IMR-90 (cell line): ENCODE measurements around the gene FBXW12. TPM values are rescaled to one million over a fixed set of nuclear protein-coding genes. Genes with fewer than 3 reads are reported as not detected.

Experiments
- ATAC-seq: fragments of 200-7000 bp; cut with Tn5 transposase; 2 replicates; pipeline ENCODE4 v1.9.1; 2020; ENCODE audit warnings: low read depth, mild to moderate bottlenecking, moderate library complexity
- BruUV-seq: library from RNA; stranded (reverse); fragments of 400-500 nt; replicated peaks from 2 replicates; lab custom pipeline; 2021; lab: Mats Ljungman, UMichigan
- CTCF ChIA-PET: fragments of 300-600 bp; formaldehyde crosslinking; extraction: SDS; loops from one replicate; lab custom pipeline; 2021; ENCODE audit warnings: antibody characterized with exemption; lab: Yijun Ruan, JAX
- POLR2A ChIA-PET: fragments of 300-600 bp; sonication (Branson Sonifier 250); formaldehyde crosslinking; loops from one replicate; lab custom pipeline; 2022; ENCODE audit warnings: antibody characterized with exemption; ENCODE audit not compliant: unreplicated experiment; lab: Charles Lee
- DNase-seq: peaks from one replicate; pipeline ENCODE4 v3.0.0; 2013
- H2AFZ ChIP-seq: replicated peaks from 2 replicates; pipeline ENCODE3; 2013; ENCODE audit warnings: low read length, mild to moderate bottlenecking; ENCODE audit not compliant: poor library complexity
- H2AK5ac ChIP-seq: 2 replicates; pipeline ENCODE4 v1.6.1; 2013; ENCODE audit warnings: low read depth, low read length, inconsistent platforms
- H2AK9ac ChIP-seq: replicated peaks from 2 replicates; pipeline ENCODE3; 2013; ENCODE audit warnings: mild to moderate bottlenecking, low read depth, low read length, moderate library complexity; ENCODE audit not compliant: poor library complexity
- H2BK120ac ChIP-seq: 2 replicates; pipeline ENCODE4 v1.6.1; 2013; ENCODE audit warnings: low read depth, low read length, inconsistent platforms
- H2BK15ac ChIP-seq: 3 replicates; pipeline ENCODE4 v1.6.1; 2013; ENCODE audit warnings: low read depth, low read length, inconsistent platforms
- H2BK20ac ChIP-seq: 2 replicates; pipeline ENCODE4 v1.6.1; 2013; ENCODE audit warnings: low read depth, mild to moderate bottlenecking, inconsistent platforms, low read length, moderate library complexity
- H2BK5ac ChIP-seq: 2 replicates; pipeline ENCODE4 v1.6.1; 2013; ENCODE audit warnings: mild to moderate bottlenecking, low read depth, low read length, inconsistent platforms; ENCODE audit not compliant: poor library complexity, severe bottlenecking
- H3K14ac ChIP-seq: replicated peaks from 2 replicates; pipeline ENCODE4 v1.6.1; 2013; ENCODE audit warnings: low read depth, low read length, inconsistent platforms
- H3K18ac ChIP-seq: 2 replicates; pipeline ENCODE4 v1.6.1; 2013; ENCODE audit warnings: low read depth, low read length, control low read depth
- H3K23ac ChIP-seq: 2 replicates; pipeline ENCODE4 v1.6.1; 2013; ENCODE audit warnings: low read depth, low read length, inconsistent platforms
- H3K27ac ChIP-seq: 2 replicates; pipeline ENCODE4 v1.5.1; 2013; ENCODE audit warnings: mild to moderate bottlenecking, control low read depth, low read length; ENCODE audit not compliant: insufficient read depth
- H3K27me3 ChIP-seq: 2 replicates; pipeline ENCODE4 v1.6.1; 2013; ENCODE audit warnings: low read length; ENCODE audit not compliant: control insufficient read depth, insufficient read depth
- H3K36me3 ChIP-seq: 2 replicates; pipeline ENCODE4 v1.6.1; 2013; ENCODE audit warnings: low read length, mixed read lengths; ENCODE audit not compliant: control insufficient read depth, insufficient read depth
- H3K4ac ChIP-seq: 2 replicates; pipeline ENCODE4 v1.6.1; 2013; ENCODE audit warnings: low read depth, low read length, inconsistent platforms
- H3K4me1 ChIP-seq: 2 replicates; pipeline ENCODE4 v1.6.1; 2013; ENCODE audit warnings: low read length, mixed read lengths; ENCODE audit not compliant: control insufficient read depth, insufficient read depth
- H3K4me2 ChIP-seq: 2 replicates; pipeline ENCODE4 v1.6.1; 2013; ENCODE audit warnings: low read depth, mild to moderate bottlenecking, control low read depth, low read length, moderate library complexity
- H3K4me3 ChIP-seq: 2 replicates; pipeline ENCODE4 v1.5.1; 2013; ENCODE audit warnings: low read depth, mild to moderate bottlenecking, control low read depth, low read length, moderate library complexity; ENCODE audit not compliant: insufficient read depth
- H3K56ac ChIP-seq: 2 replicates; pipeline ENCODE4 v1.6.1; 2013; ENCODE audit warnings: low read length, inconsistent platforms; ENCODE audit not compliant: insufficient read depth; ENCODE audit errors: extremely low read depth
- H3K79me1 ChIP-seq, 2 experiments: 2 replicates each; pipeline ENCODE4 v1.6.1; 2013; ENCODE audit warnings: low read length in 2 of 2, inconsistent platforms in 1 of 2, low read depth in 1 of 2
- H3K9ac ChIP-seq: 2 replicates; pipeline ENCODE4 v1.6.1; 2013; ENCODE audit warnings: low read depth, low read length, control low read depth
- H3K9me1 ChIP-seq: 2 replicates; pipeline ENCODE4 v1.6.1; 2013; ENCODE audit warnings: low read length, inconsistent platforms; ENCODE audit not compliant: insufficient read depth
- H3K9me3 ChIP-seq: 2 replicates; pipeline ENCODE4 v1.6.1; 2013; ENCODE audit warnings: low read length; ENCODE audit not compliant: control insufficient read depth, insufficient read depth
- H4K20me1 ChIP-seq: 2 replicates; pipeline ENCODE4 v1.6.1; 2013; ENCODE audit warnings: low read length, inconsistent platforms; ENCODE audit not compliant: insufficient read depth
- H4K5ac ChIP-seq: 2 replicates; pipeline ENCODE4 v1.6.1; 2013; ENCODE audit warnings: mild to moderate bottlenecking, low read depth, low read length, control low read depth
- H4K8ac ChIP-seq, 2 experiments: 2 replicates each; pipeline ENCODE4 v1.6.1; 2013; ENCODE audit warnings: low read depth in 2 of 2, low read length in 2 of 2, control low read depth in 1 of 2, inconsistent platforms in 1 of 2
- H4K91ac ChIP-seq: 2 replicates; pipeline ENCODE4 v1.6.1; 2013; ENCODE audit warnings: low read depth, low read length, inconsistent platforms; ENCODE audit not compliant: insufficient read depth
- RCOR1 ChIP-seq: IDR thresholded peaks from 2 replicates; pipeline ENCODE4 v1.6.1; 2012; ENCODE audit warnings: mild to moderate bottlenecking, low read length, improper control_type of control experiment; ENCODE audit not compliant: insufficient replicate concordance
- WGBS, 2 experiments: methylation state at CpG; one replicate each; pipeline versions ENCODE4 v1.1.5 to v1.1.7; 2013; ENCODE audit warnings: missing lambda C conversion rate in 2 of 2; ENCODE audit not compliant: insufficient read length in 1 of 2; ENCODE audit errors: extremely low coverage in 2 of 2; 5-methylcytosine and 5-hydroxymethylcytosine counted together
- dilution Hi-C: fragments of 300-500 bp; cut with HindIII; formaldehyde crosslinking; loops from one replicate; pipeline ENCODE4 v1.14.3; 2018; ENCODE audit warnings: low sequenced_read_pairs; ENCODE audit not compliant: unreplicated experiment
- in situ Hi-C: fragments of 300-500 bp; cut with MboI; formaldehyde crosslinking; loops from 3 replicates; pipeline ENCODE4 v1.14.3; 2019; ENCODE audit warnings: low sequenced_read_pairs, inconsistent platforms, mixed read lengths
- intact Hi-C: fragments of 100-400 bp; cut with micrococcal nuclease; formaldehyde crosslinking; loops from 2 replicates; pipeline ENCODE4 v1.10.0; 2022
- polyA plus RNA-seq, 3 experiments: library from polyadenylated mRNA; depleted of rRNA; stranded (reverse); fragments of >200 nt; gene quantifications; 2 replicates each; pipeline ENCODE4 v1.2.3, GENCODE V29; 2012; ENCODE audit warnings: low replicate concordance in 1 of 3
- total RNA-seq: library from RNA; depleted of rRNA; stranded (reverse); fragments of >200 nt; gene quantifications from 2 replicates; pipeline ENCODE4 v1.2.3, GENCODE V29; 2012

FBXW12 gene
- total and polyA plus RNA-seq, 2 of the 4 experiments (the other 2 are of a cell fraction) = not detected

DNA sequence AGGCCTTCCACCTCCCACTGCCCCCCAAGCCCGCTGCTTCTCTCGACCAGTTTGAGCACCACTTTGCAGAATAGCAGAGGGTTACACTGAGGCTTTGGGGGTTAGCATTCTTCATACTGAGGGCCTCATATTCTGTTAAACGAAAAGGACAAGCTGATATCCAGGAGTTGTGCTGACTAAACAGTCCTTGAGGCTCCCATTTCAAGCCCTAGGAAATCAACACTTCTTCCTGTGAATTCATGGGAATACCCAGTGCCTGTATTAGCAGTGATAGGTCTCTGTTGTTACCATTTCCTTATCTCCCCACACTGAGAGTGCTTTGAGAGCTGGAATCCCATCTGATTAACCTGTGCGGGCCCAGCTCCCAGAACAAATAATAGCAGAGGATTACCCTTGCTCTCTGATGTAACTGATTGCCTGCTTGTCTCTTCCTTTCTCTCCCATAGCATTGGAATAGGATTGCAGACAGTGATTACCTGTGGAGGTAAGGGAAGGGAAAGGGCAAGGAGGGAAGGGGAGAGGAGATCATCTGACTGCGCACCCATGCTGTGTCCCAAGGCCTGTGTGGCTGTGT is 930 bp downstream of the FBXW12 start:
- Histone ChIP-seq H2BK15ac (no peak overlapping the region), H3K27ac (no peak overlapping the region), H2BK20ac (no peak overlapping the region), H3K9me1 (no peaks in the 10 kb centered on the region), H3K4me2 (no peak overlapping the region), H3K9me3 (no peaks in the 10 kb centered on the region), H2BK5ac (no peak overlapping the region), H3K56ac (no peak overlapping the region), H3K14ac (no peak overlapping the region), H4K20me1 (no peaks in the 10 kb centered on the region), H3K4me3 (no peak overlapping the region), H4K91ac (no peak overlapping the region), H2AK5ac (no peak overlapping the region), H3K36me3 (no peaks in the 10 kb centered on the region), H2BK120ac (no peak overlapping the region), H3K4ac (no peak overlapping the region), H2AK9ac (no peak overlapping the region), H4K5ac (no peak overlapping the region), H3K79me1 (no peaks in the 10 kb centered on the region), H3K27me3 (peaks cover 27% of the 10 kb centered on the region), H4K8ac (no peak overlapping the region), H3K9ac (no peak overlapping the region), H2AFZ (no peak overlapping the region), H3K23ac (no peak overlapping the region), H3K18ac (no peak overlapping the region), H3K4me1 (no peaks in the 10 kb centered on the region)
- ChIA-PET CTCF (no interaction called here), POLR2A (no interaction called here)
- no peak for DNase-seq
- WGBS, 2 experiments = 80% methylated on average over 1 of the region's 5 CpGs; no CpG with 5 or more reads in 1 of the 2 experiments
- in situ Hi-C loops = no loop called here
- BruUV-seq = no TSS peak
- intact Hi-C loops = no loop called here
- no peak for TF ChIP-seq RCOR1
- dilution Hi-C loops = no loop called here
- no peak for ATAC-seq
